ENCODE data around the gene ATP4B.

The ATP4B gene

GRCh38 chr13:113656831-113657671 lies 947 bp downstream of the ATP4B start:
- no peak for DNase-seq (ENCODE audit: low read depth in 2 of 3, low spot score in 2 of 3)

GRCh38 chr13:113656003-113656588 lies 1.9 kb downstream of the ATP4B start:
- DNase-seq (ENCODE audit: low read depth in 2 of 3, low spot score in 2 of 3) = no peak

GRCh38 chr13:113655346-113656002 lies 2.5 kb downstream of the ATP4B start:
- no peak for DNase-seq (ENCODE audit: low read depth in 2 of 3, low spot score in 2 of 3)

GRCh38 chr13:113654591-113655345 lies 3.2 kb downstream of the ATP4B start:
- DNase-seq (ENCODE audit: low read depth in 2 of 3, low spot score in 2 of 3) = no peak

GRCh38 chr13:113654175-113654560 lies 3.8 kb downstream of the ATP4B start:
- DNase-seq (ENCODE audit: low read depth in 2 of 3, low spot score in 2 of 3) = no peak

- DNase-seq (ENCODE audit: low read depth in 2 of 3, low spot score in 2 of 3) = no peak
Measured at GRCh38 chr13:113653264-113654174, 4.5 kb downstream of the ATP4B start.

GRCh38 chr13:113652404-113653263 lies 5.4 kb downstream of the ATP4B start:
- DNase-seq (ENCODE audit: low read depth in 2 of 3, low spot score in 2 of 3) = no peak

GRCh38 chr13:113651511-113652403 lies 6.2 kb downstream of the ATP4B start:
- DNase-seq (ENCODE audit: low read depth in 2 of 3, low spot score in 2 of 3) = no peak

- no peak for DNase-seq (ENCODE audit: low read depth in 2 of 3, low spot score in 2 of 3)
Measured at GRCh38 chr13:113650731-113651148, 7.3 kb downstream of the ATP4B start.

GRCh38 chr13:113650275-113650674 lies 7.7 kb downstream of the ATP4B start:
- DNase-seq (ENCODE audit: low read depth in 2 of 3, low spot score in 2 of 3) = no peak

- DNase-seq (ENCODE audit: low read depth in 2 of 3, low spot score in 2 of 3) = no peak
Measured at GRCh38 chr13:113649212-113649611, 8.8 kb downstream of the ATP4B start.

GRCh38 chr13:113648216-113648610 lies 9.8 kb downstream of the ATP4B start:
- no peak for DNase-seq (ENCODE audit: low read depth in 2 of 3, low spot score in 2 of 3)

- DNase-seq (ENCODE audit: low read depth in 2 of 3, low spot score in 2 of 3) = no peak
Measured at GRCh38 chr13:113647351-113648215, 10.4 kb downstream of the ATP4B start.

GRCh38 chr13:113646921-113647340 lies 11.1 kb downstream of the ATP4B start:
- no peak for DNase-seq (ENCODE audit: low read depth in 2 of 3, low spot score in 2 of 3)

- DNase-seq (ENCODE audit: low read depth in 2 of 3, low spot score in 2 of 3) = no peak
Measured at GRCh38 chr13:113646376-113646775, 11.6 kb downstream of the ATP4B start.

- DNase-seq (ENCODE audit: low read depth in 2 of 3, low spot score in 2 of 3) = no peak
Measured at GRCh38 chr13:113645329-113645728, 12.7 kb downstream of the ATP4B start.

- DNase-seq (ENCODE audit: low read depth in 2 of 3, low spot score in 2 of 3) = no peak
Measured at GRCh38 chr13:113644800-113645199, 13.2 kb downstream of the ATP4B start.

Data from activated CD8-positive, alpha-beta memory T cell treated with anti-CD3 and anti-CD28 coated beads for 48 hours (primary cell).